Measurements from ENCODE around the gene PABPN1L. TPM values are rescaled to one million over a fixed set of nuclear protein-coding genes. Genes with fewer than 3 reads are reported as not detected.

PABPN1L gene
- total and polyA plus RNA-seq, 2 of the 8 experiments (the other 6 are each of a cell fraction or from before 2014, with no cell fraction given), result not detected

DNA sequence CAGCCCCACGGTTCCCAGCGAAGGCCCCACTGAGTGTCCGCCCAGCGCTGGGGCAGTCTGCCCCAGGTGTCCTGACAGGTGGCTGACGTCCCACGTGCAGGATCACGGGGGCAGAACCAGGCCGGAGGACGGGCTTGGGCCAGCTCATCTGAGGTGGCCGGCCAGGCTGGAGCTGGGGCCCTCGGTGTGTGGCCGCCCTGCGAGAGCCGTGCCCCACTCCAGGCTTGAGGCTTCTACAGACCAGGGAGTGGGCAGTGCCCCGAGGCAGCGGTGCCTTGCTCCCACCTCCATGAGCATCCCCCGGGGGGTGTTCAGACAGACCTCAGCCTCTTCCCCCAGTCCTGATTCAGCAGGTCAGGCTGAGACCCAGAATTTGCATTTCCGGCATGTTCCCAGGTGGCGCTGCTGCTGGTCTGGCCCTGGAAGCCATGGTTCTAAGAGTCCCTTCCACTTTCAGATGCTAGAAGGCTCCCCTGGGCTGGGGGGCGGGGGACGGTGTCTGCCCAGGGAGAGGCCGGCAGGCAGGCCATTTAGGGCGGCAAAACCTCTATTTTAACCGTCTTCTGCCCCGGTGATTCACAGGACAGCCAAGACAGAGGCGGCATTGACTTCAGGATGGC lies 35.4 kb upstream of the PABPN1L start:
- CTCF ChIA-PET (ENCODE audit: partially characterized antibody), result interaction anchor here (1.8 kb wide), 1 partner anchor 42 kb away, joined by 5 read pairs; no protein-coding TSS in a partner anchor
- H3K9ac ChIP-seq (replicated peaks in 1 of 4; ENCODE audit: extremely low read depth in 1 of 4, low read depth in 3 of 4, low read length in 3 of 4), result no peak overlapping the region
- peak overlapping the region; percentile 9; the same call in 1 of the 2 replicates for H2BK12ac ChIP-seq (ENCODE audit: low read depth, low read length)
- TF ChIP-seq KDM1A (IDR thresholded peaks at IDR 0.05; ENCODE audit: borderline replicate concordance, low read length) (no peak), FOSL1 (IDR thresholded peaks at IDR 0.05; ENCODE audit: insufficient read depth, low read depth, low read length) (no peak), TEAD4 (IDR thresholded peaks at IDR 0.05; ENCODE audit: low read depth, low read length) (no peak), SAP30 (IDR thresholded peaks at IDR 0.05; ENCODE audit: insufficient read depth, insufficient replicate concordance, low read length) (no peak), RAD21 (IDR thresholded peaks at IDR 0.05 in 1 of 2, conservative IDR thresholded peaks at IDR 0.05 in 1 of 2; ENCODE audit: low read depth in 2 of 2, low read length in 2 of 2) (0 out of 4 replicates have a peak, but pooled peaks of 1 of the 2 experiments have one; percentile 3), ZNF274 (IDR thresholded peaks at IDR 0.05; ENCODE audit: borderline replicate concordance, extremely low read depth, low read length) (no peak), SUZ12 (IDR thresholded peaks at IDR 0.05; ENCODE audit: low read length) (no peak), SIX5 (IDR thresholded peaks at IDR 0.05; ENCODE audit: low read depth, low read length) (no peak)
- TF ChIP-seq, protein P1, sequence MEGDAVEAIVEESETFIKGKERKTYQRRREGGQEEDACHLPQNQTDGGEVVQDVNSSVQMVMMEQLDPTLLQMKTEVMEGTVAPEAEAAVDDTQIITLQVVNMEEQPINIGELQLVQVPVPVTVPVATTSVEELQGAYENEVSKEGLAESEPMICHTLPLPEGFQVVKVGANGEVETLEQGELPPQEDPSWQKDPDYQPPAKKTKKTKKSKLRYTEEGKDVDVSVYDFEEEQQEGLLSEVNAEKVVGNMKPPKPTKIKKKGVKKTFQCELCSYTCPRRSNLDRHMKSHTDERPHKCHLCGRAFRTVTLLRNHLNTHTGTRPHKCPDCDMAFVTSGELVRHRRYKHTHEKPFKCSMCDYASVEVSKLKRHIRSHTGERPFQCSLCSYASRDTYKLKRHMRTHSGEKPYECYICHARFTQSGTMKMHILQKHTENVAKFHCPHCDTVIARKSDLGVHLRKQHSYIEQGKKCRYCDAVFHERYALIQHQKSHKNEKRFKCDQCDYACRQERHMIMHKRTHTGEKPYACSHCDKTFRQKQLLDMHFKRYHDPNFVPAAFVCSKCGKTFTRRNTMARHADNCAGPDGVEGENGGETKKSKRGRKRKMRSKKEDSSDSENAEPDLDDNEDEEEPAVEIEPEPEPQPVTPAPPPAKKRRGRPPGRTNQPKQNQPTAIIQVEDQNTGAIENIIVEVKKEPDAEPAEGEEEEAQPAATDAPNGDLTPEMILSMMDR (IDR thresholded peaks at IDR 0.05; ENCODE audit: control extremely low read depth in 1 of 3, insufficient read depth in 1 of 3, low read depth in 1 of 3, low read length in 3 of 3), result peak in 1 of 3 experiments; percentile 28; a peak in 1 of 4 replicates

More for the DNA sequence above, 35.4 kb upstream of the PABPN1L start:
- H3K36me3 ChIP-seq (ENCODE audit: control insufficient read depth in 2 of 4, insufficient read depth in 4 of 4, low read length in 3 of 4), result no peaks in the 10 kb centered on the region
- H2AFZ ChIP-seq (ENCODE audit: low read length), result no peak overlapping the region
- no peak overlapping the region for H3K4ac ChIP-seq (replicated peaks; ENCODE audit: insufficient read length, low read depth, low read length)
- DNase-seq (ENCODE audit: low read depth in 1 of 2, low spot score in 2 of 2), result peak in 1 of 2 experiments; percentile 63
- H3K27ac ChIP-seq (ENCODE audit: low read depth, low read length), result no peak overlapping the region; the same call in 1 of the 2 replicates
- no peak overlapping the region for H4K91ac ChIP-seq (replicated peaks; ENCODE audit: insufficient read length, low read length)
- no peak overlapping the region for H3K18ac ChIP-seq (ENCODE audit: extremely low read depth, low read length)
- H2BK15ac ChIP-seq (ENCODE audit: low read length), result no peak overlapping the region
- no peak overlapping the region for H3K4me3 ChIP-seq (ENCODE audit: extremely low read depth in 1 of 4, insufficient read depth in 2 of 4, low read depth in 3 of 4, low read length in 4 of 4)
- H2BK20ac ChIP-seq (ENCODE audit: low read length), result no peak overlapping the region
- no peak overlapping the region for H3K14ac ChIP-seq (ENCODE audit: insufficient read length)
- H2BK5ac ChIP-seq (ENCODE audit: low read depth, low read length), result no peak overlapping the region
- H2AK5ac ChIP-seq (ENCODE audit: low read depth, low read length), result no peak overlapping the region
- no peaks in the 10 kb centered on the region for H3K79me2 ChIP-seq (ENCODE audit: control insufficient read depth in 1 of 2, insufficient read depth in 2 of 2, low read length in 2 of 2)
- H2BK120ac ChIP-seq (replicated peaks; ENCODE audit: low read depth, low read length), result no peak overlapping the region
- POLR2A ChIA-PET (ENCODE audit: partially characterized antibody), result interaction anchor here (3.0 kb wide), 1 partner anchor 10 kb away, joined by 8 read pairs; no protein-coding TSS in a partner anchor
- no peaks in the 10 kb centered on the region for H3K23me2 ChIP-seq (ENCODE audit: low read depth, low read length)
- H4K5ac ChIP-seq (ENCODE audit: insufficient read length, low read depth, low read length), result no peak overlapping the region
- 88% methylated on average over 24 of the region's 26 CpGs; no CpG with 5 or more reads in 1 of the 2 experiments for WGBS, 2 experiments (ENCODE audit: extremely low coverage in 1 of 2, insufficient coverage in 1 of 2, insufficient read length in 1 of 2, insufficient replicate concordance in 2 of 2, low coverage in 1 of 2, low lambda C conversion rate in 2 of 2, missing lambda C conversion rate in 1 of 2)
- H3K27me3 ChIP-seq (replicated peaks in 1 of 4; ENCODE audit: control insufficient read depth in 3 of 4, extremely low read depth in 1 of 4, insufficient read depth in 3 of 4, low read length in 3 of 4), result no peaks in the 10 kb centered on the region
- H3K4me2 ChIP-seq (ENCODE audit: insufficient read depth in 1 of 2, low read depth in 2 of 2, low read length in 2 of 2), result no peak overlapping the region
- H3K79me1 ChIP-seq (ENCODE audit: low read depth, low read length), result no peaks in the 10 kb centered on the region
- no peaks in the 10 kb centered on the region for H3K9me3 ChIP-seq (ENCODE audit: insufficient read depth in 2 of 2, low read depth in 1 of 2, low read length in 1 of 2)
- H4K8ac ChIP-seq (ENCODE audit: extremely low read depth, insufficient read depth, low read length), result peak overlapping the region; percentile 19; the same call in 1 of the 2 replicates
- no peak overlapping the region for H3K23ac ChIP-seq (ENCODE audit: insufficient read length)
- no peaks in the 10 kb centered on the region for H4K20me1 ChIP-seq (replicated peaks in 1 of 2; ENCODE audit: control insufficient read depth in 1 of 2, insufficient read depth in 2 of 2, low read length in 2 of 2)
- no peak for FAIRE-seq
- H3K4me1 ChIP-seq (replicated peaks in 1 of 4; ENCODE audit: control insufficient read depth in 3 of 4, insufficient read depth in 4 of 4, low read length in 3 of 4), result peaks cover 0 to 8% (median 4%) of the 10 kb centered on the region in 4 experiments; a peak in 3 of 7 replicates
- H3K56ac ChIP-seq (replicated peaks; ENCODE audit: insufficient read length, low read depth, low read length), result no peak overlapping the region

Data from H1 (cell line).